COLO668 (cell line): ENCODE results near the gene RFC5.
"Not testable (repeated sequence)": the region's sequence is repeated elsewhere in the genome, so short reads cannot be mapped to it uniquely, and the experiment has no call there.

Experiments used
- DNase-seq: peaks from one replicate; lab custom pipeline; 2025; ENCODE audit not compliant: unreplicated experiment; lab: John Stamatoyannopoulos, UW

RFC5 gene

GRCh38 chr12:118013283-118013682 lies 3.2 kb upstream of the RFC5 start:
- no peak for DNase-seq

- DNase-seq, result no peak
Observed at GRCh38 chr12:118015306-118015705, 1.2 kb upstream of the RFC5 start.

GRCh38 chr12:118015944-118016343 lies 559 bp upstream of the RFC5 start:
- no peak for DNase-seq

- DNase-seq, result no peak
Observed at GRCh38 chr12:118017926-118018325, 1.4 kb downstream of the RFC5 start.

- DNase-seq, result no peak
Observed at GRCh38 chr12:118020036-118020435, 3.5 kb downstream of the RFC5 start.

GRCh38 chr12:118022097-118022727 lies 5.7 kb downstream of the RFC5 start:
- DNase-seq, result not testable (repeated sequence)

- no peak for DNase-seq
Observed at GRCh38 chr12:118022728-118023109, 6.2 kb downstream of the RFC5 start.

- DNase-seq, result no peak
Observed at GRCh38 chr12:118023301-118023860, 6.9 kb downstream of the RFC5 start.

- no peak for DNase-seq
Observed at GRCh38 chr12:118025168-118025567, 8.7 kb downstream of the RFC5 start.

- no peak for DNase-seq
Observed at GRCh38 chr12:118029166-118029565, 12.7 kb downstream of the RFC5 start.

GRCh38 chr12:118032188-118032587 lies 15.7 kb downstream of the RFC5 start:
- DNase-seq, result no peak

GRCh38 chr12:118033323-118033722 lies 16.8 kb downstream of the RFC5 start:
- DNase-seq, result no peak

GRCh38 chr12:118033902-118034301 lies 17.4 kb downstream of the RFC5 start:
- no peak for DNase-seq

GRCh38 chr12:118034429-118035189 lies 18.1 kb downstream of the RFC5 start:
- DNase-seq, result peak; percentile 13

GRCh38 chr12:118035190-118036041 lies 18.9 kb downstream of the RFC5 start:
- DNase-seq, result no peak

GRCh38 chr12:118036672-118037411 lies 20.3 kb downstream of the RFC5 start:
- no peak for DNase-seq

- DNase-seq, result peak; percentile 42
Observed at GRCh38 chr12:118038137-118038536, 21.6 kb downstream of the RFC5 start.

- no peak for DNase-seq
Observed at GRCh38 chr12:118042091-118042490, 25.6 kb downstream of the RFC5 start.

GRCh38 chr12:118044075-118044474 lies 27.6 kb downstream of the RFC5 start:
- DNase-seq, result no peak

GRCh38 chr12:118044577-118044976 lies 28.1 kb downstream of the RFC5 start:
- DNase-seq, result no peak

GRCh38 chr12:118046430-118046829 lies 29.9 kb downstream of the RFC5 start:
- DNase-seq, result no peak
